IMR-90 (cell line): ENCODE results near the gene RIPK3.

Source experiments
- BHLHE40 ChIP-seq: fragments of 150-350 bp; IDR thresholded peaks from 2 replicates; pipeline ENCODE4 v1.6.1; 2016; ENCODE audit warnings: mild to moderate bottlenecking, low read depth, low read length
- CEBPB ChIP-seq: IDR thresholded peaks from 2 replicates; pipeline ENCODE4 v1.6.1; 2012; ENCODE audit warnings: low read depth, low read length, improper control_type of control experiment
- CTCF ChIP-seq: conservative IDR thresholded peaks from 2 replicates; pipeline ENCODE4 v1.5.1; 2012; ENCODE audit warnings: mild to moderate bottlenecking, low read depth, low read length, improper control_type of control experiment
- FOS ChIP-seq: fragments of 150-350 bp; IDR thresholded peaks from 2 replicates; pipeline ENCODE4 v1.6.1; 2016; ENCODE audit warnings: low read depth, low read length
- MAFK ChIP-seq: IDR thresholded peaks from 2 replicates; pipeline ENCODE4 v1.6.1; 2012; ENCODE audit warnings: low read depth, low read length, improper control_type of control experiment
- MXI1 ChIP-seq: IDR thresholded peaks from 2 replicates; pipeline ENCODE4 v1.6.1; 2012; ENCODE audit warnings: low read depth, mild to moderate bottlenecking, low read length, moderate library complexity, borderline replicate concordance
- NFE2L2 ChIP-seq: fragments of 150-350 bp; IDR thresholded peaks from 2 replicates; pipeline ENCODE4 v1.6.1; 2016; ENCODE audit warnings: low read depth, mild to moderate bottlenecking, low read length
- POLR2A ChIP-seq: IDR thresholded peaks from 2 replicates; pipeline ENCODE4 v1.6.1; 2012; ENCODE audit warnings: mild to moderate bottlenecking, low read depth, low read length
- RAD21 ChIP-seq: IDR thresholded peaks from 2 replicates; pipeline ENCODE4 v1.6.1; 2012; ENCODE audit warnings: low read length, improper control_type of control experiment
- RFX5 ChIP-seq: IDR thresholded peaks from 2 replicates; pipeline ENCODE4 v1.8.0; 2012; ENCODE audit warnings: low read depth, mild to moderate bottlenecking, low read length, moderate library complexity
- SMC3 ChIP-seq: fragments of 150-350 bp; IDR thresholded peaks from 2 replicates; pipeline ENCODE4 v1.6.1; 2016; ENCODE audit warnings: low read depth, mild to moderate bottlenecking, antibody characterized with exemption, low read length, moderate library complexity

GRCh38 chr14:24316597-24316950 is 23.2 kb downstream of the RIPK3 start:
- TF ChIP-seq MAFK (no peak), CTCF (no peak), POLR2A (no peak), NFE2L2 (no peak), RFX5 (no peak), CEBPB (no peak), RAD21 (no peak), FOS (no peak), SMC3 (no peak), MXI1 (no peak), BHLHE40 (no peak)
